Bronchial epithelial cell (primary cell): ENCODE measurements around the gene CENPH. TPM values are rescaled to one million over a fixed set of nuclear protein-coding genes. Genes with fewer than 3 reads are reported as not detected.
"Not testable (repeated sequence)": the region's sequence is repeated elsewhere in the genome, so short reads cannot be mapped to it uniquely, and the experiment has no call there.

Source experiments
- DNase-seq: peaks from one replicate; pipeline ENCODE4 v3.0.0-alpha.2; 2010; ENCODE audit warnings: low read depth
- FAIRE-seq: peaks from 2 replicates; lab custom pipeline; 2011; peaks lifted over from hg19 to GRCh38; lab: Jason Lieb, UNC
- H3K27me3 ChIP-seq: 2 replicates; pipeline ENCODE4 v1.5.1; 2011; ENCODE audit warnings: low read length; ENCODE audit not compliant: control insufficient read depth, insufficient read depth
- H3K36me3 ChIP-seq: 2 replicates; pipeline ENCODE4 v1.5.1; 2011; ENCODE audit warnings: low read length; ENCODE audit not compliant: control insufficient read depth, insufficient read depth
- H3K4me3 ChIP-seq: 2 replicates; pipeline ENCODE4 v1.5.1; 2011; ENCODE audit warnings: mild to moderate bottlenecking, low read depth, low read length, control low read depth
- CTCF ChIP-seq: IDR thresholded peaks from 2 replicates; pipeline ENCODE4 v1.5.1; 2011; ENCODE audit warnings: mild to moderate bottlenecking, moderate library complexity, low read length, control low read depth, inconsistent platforms; ENCODE audit not compliant: insufficient read depth, severe bottlenecking
- total RNA-seq: library from RNA; depleted of rRNA; stranded (reverse); fragments of >200 nt; gene quantifications from 2 replicates; pipeline ENCODE4 v1.2.1, GENCODE V29; 2014

Gene CENPH
- total RNA-seq, 1 donor from 2014 or later: 5.0 TPM

GRCh38 chr5:69167929-69168328 lies 21.5 kb upstream of the CENPH start:
- Histone ChIP-seq H3K27me3 (no peaks in the 10 kb centered on the region), H3K36me3 (peaks cover 5% of the 10 kb centered on the region), H3K4me3 (peak overlapping the region; percentile 88)
- FAIRE-seq (no peak), DNase-seq (no peak)
- TF ChIP-seq CTCF: no peak

- DNase-seq (no peak), FAIRE-seq (no peak)
- peaks cover 7% of the 10 kb centered on the region for H3K36me3 ChIP-seq
- H3K27me3 ChIP-seq: no peaks in the 10 kb centered on the region
- TF ChIP-seq CTCF: no peak
- no peak overlapping the region for H3K4me3 ChIP-seq
These were observed 18.9 kb upstream of the CENPH start for GRCh38 chr5:69170495-69170894.

- FAIRE-seq (no peak), DNase-seq (no peak)
- TF ChIP-seq CTCF: no peak
- peaks cover 7% of the 10 kb centered on the region for H3K36me3 ChIP-seq
- H3K27me3 ChIP-seq: no peaks in the 10 kb centered on the region
- no peak overlapping the region for H3K4me3 ChIP-seq
These were observed 18.4 kb upstream of the CENPH start for GRCh38 chr5:69170969-69171368.

GRCh38 chr5:69181659-69182293 lies 7.6 kb upstream of the CENPH start:
- not testable (repeated sequence) for DNase-seq, H3K36me3 ChIP-seq, H3K4me3 ChIP-seq, H3K27me3 ChIP-seq
- FAIRE-seq: peak; percentile 86

- FAIRE-seq: no peak
These were observed 4.8 kb upstream of the CENPH start for GRCh38 chr5:69184621-69185020.

GRCh38 chr5:69187342-69187741 lies 2.0 kb upstream of the CENPH start:
- TF ChIP-seq CTCF: no peak
- DNase-seq (no peak), FAIRE-seq (no peak)

More at GRCh38 chr5:69184621-69185020, 4.8 kb upstream of the CENPH start:
- no peaks in the 10 kb centered on the region for H3K27me3 ChIP-seq
- no peak for TF ChIP-seq CTCF
- no peak overlapping the region for H3K4me3 ChIP-seq
- DNase-seq: no peak
- H3K36me3 ChIP-seq: no peaks in the 10 kb centered on the region

More at GRCh38 chr5:69187342-69187741, 2.0 kb upstream of the CENPH start:
- H3K36me3 ChIP-seq: no peaks in the 10 kb centered on the region
- H3K4me3 ChIP-seq: no peak overlapping the region
- H3K27me3 ChIP-seq: no peaks in the 10 kb centered on the region
